BJ (cell line): ENCODE measurements around the gene DLG5. TPM values are rescaled to one million over a fixed set of nuclear protein-coding genes. Genes with fewer than 3 reads are reported as not detected.

Experiments used
- CTCF ChIA-PET: fragments of 350-600 bp; formaldehyde crosslinking; extraction: SDS; loops from one replicate; lab custom pipeline; 2021; ENCODE audit warnings: antibody characterized with exemption, inconsistent platforms; lab: Yijun Ruan, JAX
- POLR2A ChIA-PET: fragments of 300-600 bp; sonication (Branson Sonifier 250); formaldehyde crosslinking; extraction: SDS; loops from one replicate; lab custom pipeline; 2021; ENCODE audit warnings: antibody characterized with exemption; lab: Charles Lee
- DNase-seq: peaks from one replicate; pipeline ENCODE4 v3.0.0-alpha.2; 2011; ENCODE audit warnings: low read depth
- H3K27me3 ChIP-seq: 2 replicates; pipeline ENCODE4 v1.6.0; 2011; ENCODE audit warnings: low read length; ENCODE audit not compliant: control insufficient read depth, insufficient read depth
- H3K36me3 ChIP-seq: 2 replicates; pipeline ENCODE4 v1.5.1; 2011; ENCODE audit warnings: low read length; ENCODE audit not compliant: control insufficient read depth, insufficient read depth
- H3K4me3 ChIP-seq: 2 replicates; pipeline ENCODE4 v1.5.1; 2011; ENCODE audit warnings: low read depth, mild to moderate bottlenecking, control low read depth, low read length
- CTCF ChIP-seq: IDR thresholded peaks from 2 replicates; pipeline ENCODE4 v1.5.1; 2011; ENCODE audit warnings: low read depth, mild to moderate bottlenecking, control low read depth, inconsistent platforms, low read length, moderate library complexity; ENCODE audit not compliant: insufficient read depth
- polyA plus RNA-seq: library from polyadenylated mRNA; depleted of rRNA; stranded (reverse); fragments of >200 nt; gene quantifications from 2 replicates; pipeline ENCODE4 v1.2.3, GENCODE V29; 2011

Gene DLG5
- polyA plus RNA-seq, 1 experiment = 21.9 TPM

DNA sequence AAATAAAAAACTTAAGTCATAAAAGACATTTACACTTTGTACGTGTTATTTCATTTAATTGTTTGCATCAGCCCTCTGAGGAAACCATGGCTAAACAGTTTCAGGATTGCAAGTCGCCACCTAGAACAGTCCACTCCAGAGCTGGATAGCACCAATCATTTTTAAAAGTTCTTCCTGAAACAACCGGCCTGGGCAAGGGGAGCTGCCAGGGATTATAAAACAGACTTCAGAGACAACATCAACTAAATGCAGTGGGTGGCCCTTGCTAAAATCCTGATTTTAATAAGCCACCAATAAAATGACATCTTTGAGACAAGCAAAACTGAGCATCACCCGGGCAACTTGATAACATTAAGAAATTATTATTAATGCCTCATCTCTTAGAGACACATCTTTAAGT lies 13.5 kb downstream of the DLG5 start:
- POLR2A ChIA-PET = no interaction called here

DNA sequence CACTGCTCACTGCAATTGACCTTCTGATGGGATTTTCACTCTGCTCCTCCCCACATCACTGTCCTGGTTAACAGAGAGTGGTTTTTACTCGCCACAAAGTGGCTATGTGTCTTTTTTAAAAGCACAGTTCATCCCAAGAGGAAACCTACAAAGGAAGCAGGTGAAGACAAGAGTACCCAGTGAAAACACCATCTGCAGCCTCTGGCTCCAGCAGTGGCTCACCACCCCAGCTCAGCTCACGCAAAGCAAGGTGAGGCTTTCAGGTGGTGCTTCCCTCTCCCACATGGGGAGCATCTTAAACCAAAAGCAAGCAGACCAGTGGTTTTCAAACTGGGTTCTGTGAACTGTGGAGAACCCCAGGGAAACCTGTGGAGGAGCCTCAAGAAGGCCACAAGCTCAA lies 14.0 kb downstream of the DLG5 start:
- H3K4me3 ChIP-seq = no peak overlapping the region
- no peaks in the 10 kb centered on the region for H3K36me3 ChIP-seq
- H3K27me3 ChIP-seq = no peaks in the 10 kb centered on the region
- DNase-seq = no peak
- ChIA-PET CTCF (interaction anchor here (1.0 to 1.3 kb wide), 2 partner anchors 18 to 65 kb away, joined by 3 to 5 read pairs; no protein-coding TSS in a partner anchor), POLR2A (interaction anchor here (0.5 kb wide), 1 partner anchor 406 kb away, joined by 3 read pairs; no protein-coding TSS in a partner anchor)
- TF ChIP-seq CTCF = no peak

More for the DNA sequence above, 13.5 kb downstream of the DLG5 start:
- DNase-seq = no peak
- Histone ChIP-seq H3K4me3 (no peak overlapping the region), H3K27me3 (no peaks in the 10 kb centered on the region), H3K36me3 (no peaks in the 10 kb centered on the region)
- CTCF ChIA-PET = interaction anchor here (1.0 to 1.3 kb wide), 2 partner anchors 17 to 66 kb away, joined by 3 to 5 read pairs; no protein-coding TSS in a partner anchor
- TF ChIP-seq CTCF = no peak

GRCh38 chr10:77911535-77912123 lies 14.9 kb downstream of the DLG5 start:
- POLR2A ChIA-PET = no interaction called here
- CTCF ChIA-PET = interaction anchor here (0.6 to 1.3 kb wide), 2 partner anchors 19 to 219 kb away, joined by 3 to 5 read pairs; no protein-coding TSS in a partner anchor
- 0 out of 2 replicates have a peak, but pooled peaks have one; percentile 16 for TF ChIP-seq CTCF
- H3K36me3 ChIP-seq = no peaks in the 10 kb centered on the region
- DNase-seq = no peak
- H3K27me3 ChIP-seq = no peaks in the 10 kb centered on the region
- H3K4me3 ChIP-seq = no peak overlapping the region

GRCh38 chr10:77910524-77911145 lies 15.9 kb downstream of the DLG5 start:
- POLR2A ChIA-PET = no interaction called here
- CTCF ChIA-PET = no interaction called here
- DNase-seq = no peak
- TF ChIP-seq CTCF = no peak
- Histone ChIP-seq H3K27me3 (no peaks in the 10 kb centered on the region), H3K36me3 (no peaks in the 10 kb centered on the region), H3K4me3 (no peak overlapping the region)

GRCh38 chr10:77909749-77910375 lies 16.7 kb downstream of the DLG5 start:
- no peak overlapping the region for H3K4me3 ChIP-seq
- H3K27me3 ChIP-seq = no peaks in the 10 kb centered on the region
- DNase-seq = no peak
- TF ChIP-seq CTCF = no peak
- H3K36me3 ChIP-seq = no peaks in the 10 kb centered on the region
- ChIA-PET CTCF (interaction anchor here (0.7 to 1.7 kb wide), 3 partner anchors 10 to 1318 kb away, joined by 4 to 8 read pairs (median 5); no protein-coding TSS in a partner anchor), POLR2A (no interaction called here)
